ENCODE measurements around the gene RAI1.
A peak's percentile ranks its signal among the peaks of the same experiment; 100 is the strongest.

The RAI1 gene

DNA sequence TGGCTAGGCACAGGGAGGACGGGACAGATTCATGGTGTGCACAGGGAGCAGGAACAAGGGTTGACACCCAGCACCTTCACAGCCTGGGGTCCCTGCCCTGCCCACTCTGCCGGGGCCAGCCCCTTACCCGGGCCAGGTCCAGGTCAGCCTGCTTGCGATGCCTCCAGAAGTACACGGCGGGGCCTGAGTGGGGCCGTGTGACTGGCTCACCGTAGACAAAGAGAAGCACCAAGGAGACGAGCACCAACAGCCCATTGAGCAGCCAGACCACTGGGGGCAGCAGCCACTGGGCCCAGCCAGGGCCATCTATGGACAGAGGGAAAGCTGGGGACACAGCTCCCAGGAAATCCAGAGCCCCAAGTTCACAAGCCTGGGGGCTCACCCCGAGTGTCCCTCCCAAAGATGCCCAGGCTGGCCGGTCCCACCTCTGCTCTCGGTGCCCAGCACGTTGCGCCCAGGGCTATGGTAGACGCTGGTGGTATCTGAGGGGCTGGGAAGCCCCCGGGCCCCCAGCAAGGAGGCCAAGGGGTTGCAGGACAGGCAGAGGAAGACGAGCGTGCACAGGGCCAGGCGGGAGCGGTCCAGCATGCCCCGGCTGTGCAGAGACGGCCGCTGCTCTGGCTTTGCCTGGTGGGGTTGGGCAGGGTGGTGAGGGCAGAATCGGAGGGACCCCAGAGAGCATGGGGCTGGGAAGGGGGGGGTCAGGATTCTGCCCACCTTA is 135.7 kb downstream of the RAI1 start:
- TF ChIP-seq POLR2A (IDR thresholded peaks at IDR 0.05; ENCODE audit: low read length) (no peak), GATA1 (IDR thresholded peaks at IDR 0.05; ENCODE audit: low read depth, low read length) (no peak)
- no peak for DNase-seq

DNA sequence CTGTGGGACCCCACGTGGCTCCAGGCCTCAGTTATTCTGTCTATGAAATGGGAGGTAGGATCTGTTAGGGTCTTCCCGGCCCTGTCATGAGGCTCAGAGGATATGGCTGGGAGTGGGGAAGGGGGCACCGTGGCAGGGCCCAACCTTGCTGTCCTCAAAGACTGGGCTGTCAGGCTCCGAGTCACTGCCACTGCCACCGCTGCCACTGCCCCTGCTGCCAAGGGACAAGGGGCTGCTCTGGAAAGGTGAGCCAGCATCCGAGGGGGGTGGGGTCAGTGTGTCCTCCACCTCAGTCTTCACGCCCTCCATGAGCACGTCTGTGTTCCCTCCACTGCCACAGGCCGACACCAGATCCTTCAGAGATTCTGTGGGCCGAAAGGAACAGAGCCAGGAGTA is 136.3 kb downstream of the RAI1 start:
- DNase-seq, result no peak
- no peak for TF ChIP-seq POLR2A (IDR thresholded peaks at IDR 0.05; ENCODE audit: low read length)
- no peak for TF ChIP-seq GATA1 (IDR thresholded peaks at IDR 0.05; ENCODE audit: low read depth, low read length)

DNA sequence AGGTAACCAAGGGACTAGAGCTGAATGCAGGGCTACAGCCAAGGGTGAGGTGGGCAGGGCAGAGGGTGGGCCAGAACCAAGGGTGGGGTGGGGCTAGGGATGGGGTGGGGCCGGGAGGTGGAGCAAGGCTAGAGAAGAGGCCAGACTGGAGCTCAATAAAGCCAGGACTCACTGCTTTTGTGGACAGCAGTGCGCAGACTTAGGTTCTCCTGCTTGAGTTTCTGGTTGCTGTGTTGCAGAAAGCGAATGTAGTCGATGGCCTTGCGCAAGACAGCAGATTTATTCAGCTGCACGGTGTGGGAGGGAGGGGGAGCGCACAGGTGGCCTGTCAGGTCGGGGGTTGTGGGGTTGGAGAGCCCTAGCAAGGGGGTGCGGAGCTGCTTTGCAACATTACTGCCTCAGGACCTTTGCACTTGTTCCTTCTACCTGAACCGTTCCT is 136.8 kb downstream of the RAI1 start:
- TF ChIP-seq POLR2A (IDR thresholded peaks at IDR 0.05; ENCODE audit: low read length) (no peak), GATA1 (IDR thresholded peaks at IDR 0.05; ENCODE audit: low read depth, low read length) (no peak)
- DNase-seq, result peak; percentile 44 to 49

DNA sequence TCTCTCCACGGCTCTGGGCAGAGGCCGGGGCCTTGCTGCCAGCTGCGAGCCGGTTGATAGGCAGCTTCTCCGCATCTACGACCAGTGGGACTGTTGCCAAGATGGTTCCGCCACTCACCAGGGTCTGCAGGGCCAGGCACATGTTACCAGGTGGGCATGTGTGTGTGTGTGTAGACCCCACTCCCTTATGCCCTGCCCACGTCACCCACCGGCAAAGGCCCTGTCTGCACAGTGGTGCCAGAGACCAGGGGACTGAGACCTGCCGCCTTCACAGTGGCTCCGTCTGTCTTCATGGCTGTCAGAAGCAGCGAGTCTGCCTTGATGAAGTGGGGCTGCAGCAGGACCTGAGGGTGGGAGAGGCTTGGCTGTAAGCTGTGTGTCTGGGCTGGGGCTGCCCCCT is 137.9 kb downstream of the RAI1 start:
- TF ChIP-seq GATA1 (IDR thresholded peaks at IDR 0.05; ENCODE audit: low read depth, low read length) (no peak), POLR2A (IDR thresholded peaks at IDR 0.05; ENCODE audit: low read length) (no peak)
- no peak for DNase-seq

DNA sequence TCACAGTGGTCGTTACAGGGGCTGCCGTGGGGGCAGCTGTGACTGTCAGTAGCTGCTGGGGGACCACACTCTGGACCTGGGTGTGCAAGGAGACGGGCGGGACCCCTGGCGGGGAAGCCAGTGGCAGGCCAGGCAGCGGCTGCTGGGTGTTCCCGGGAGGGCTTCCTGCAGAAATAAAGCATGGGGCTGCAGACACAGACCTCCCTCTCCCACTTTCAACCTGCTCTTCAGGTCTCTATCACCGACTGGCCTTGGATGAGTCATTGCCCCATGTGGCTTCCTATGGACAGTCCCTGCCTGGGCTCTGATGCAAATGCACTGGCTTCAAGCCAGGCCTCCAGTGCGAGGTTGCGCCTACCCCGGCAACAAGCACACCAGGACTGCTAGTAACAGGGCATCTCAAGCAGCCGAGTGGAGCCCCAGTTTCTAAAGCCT is 138.3 kb downstream of the RAI1 start:
- DNase-seq, result peak; percentile 89 to 95
- TF ChIP-seq GATA1 (IDR thresholded peaks at IDR 0.05; ENCODE audit: low read depth, low read length) (no peak), POLR2A (IDR thresholded peaks at IDR 0.05; ENCODE audit: low read length) (no peak)

DNA sequence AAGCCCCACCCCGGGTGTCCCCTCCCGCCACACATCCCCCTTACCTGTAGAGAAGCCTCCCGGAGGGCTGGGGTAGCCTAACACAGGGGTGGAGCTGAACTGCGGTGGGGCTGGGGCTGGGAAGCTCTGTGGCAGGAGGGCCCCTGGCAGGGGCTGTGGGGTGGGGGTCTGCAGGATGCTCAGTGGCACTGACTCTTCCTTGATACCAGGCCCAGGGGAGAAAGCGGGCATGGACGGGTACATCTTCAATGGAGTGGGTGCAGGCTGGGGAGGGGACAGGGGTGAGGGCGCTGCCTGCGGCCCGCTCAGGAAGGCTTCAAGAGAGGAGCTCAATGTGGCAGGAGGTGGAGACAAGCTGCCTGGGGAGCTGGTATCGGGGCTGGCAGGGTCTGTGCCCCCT is 138.8 kb downstream of the RAI1 start:
- TF ChIP-seq GATA1 (IDR thresholded peaks at IDR 0.05; ENCODE audit: low read depth, low read length), result no peak
- TF ChIP-seq POLR2A (IDR thresholded peaks at IDR 0.05; ENCODE audit: low read length), result no peak
- no peak for DNase-seq

DNA sequence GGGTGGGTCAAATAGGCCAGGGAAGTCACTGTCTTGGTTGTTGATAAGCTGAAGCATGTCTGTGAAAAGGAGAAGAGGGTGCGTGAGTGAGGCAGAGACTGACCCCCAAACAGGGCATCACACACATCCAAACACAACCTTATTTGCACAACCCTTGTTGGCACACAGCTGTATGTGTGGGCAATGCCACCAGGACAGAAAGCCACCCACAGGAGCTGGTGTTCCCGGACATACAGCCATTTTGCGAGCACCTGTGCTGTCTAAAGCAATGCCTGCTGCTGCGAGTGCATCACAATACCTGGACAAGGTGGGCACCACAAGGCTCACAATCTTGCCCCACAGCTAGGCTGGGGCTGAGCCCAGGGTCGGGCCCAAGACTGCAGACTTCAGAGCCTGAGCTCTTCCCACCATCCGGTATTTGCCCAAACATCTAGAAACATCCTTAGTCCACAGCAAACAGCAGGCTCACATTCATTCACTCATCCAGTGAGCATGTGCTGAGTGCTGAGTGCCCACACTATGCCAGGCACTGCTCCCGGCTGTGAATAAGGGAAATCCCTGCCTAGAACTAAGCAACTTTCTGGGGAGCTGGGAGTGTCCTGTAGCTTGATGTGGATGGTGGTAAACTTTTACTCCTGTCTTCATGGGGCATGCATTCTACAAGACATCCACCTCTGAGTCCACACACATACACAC is 139.4 kb downstream of the RAI1 start:
- peak; percentile 32 for TF ChIP-seq POLR2A (IDR thresholded peaks at IDR 0.05; ENCODE audit: low read length)
- TF ChIP-seq GATA1 (IDR thresholded peaks at IDR 0.05; ENCODE audit: low read depth, low read length), result no peak
- DNase-seq, result no peak

DNA sequence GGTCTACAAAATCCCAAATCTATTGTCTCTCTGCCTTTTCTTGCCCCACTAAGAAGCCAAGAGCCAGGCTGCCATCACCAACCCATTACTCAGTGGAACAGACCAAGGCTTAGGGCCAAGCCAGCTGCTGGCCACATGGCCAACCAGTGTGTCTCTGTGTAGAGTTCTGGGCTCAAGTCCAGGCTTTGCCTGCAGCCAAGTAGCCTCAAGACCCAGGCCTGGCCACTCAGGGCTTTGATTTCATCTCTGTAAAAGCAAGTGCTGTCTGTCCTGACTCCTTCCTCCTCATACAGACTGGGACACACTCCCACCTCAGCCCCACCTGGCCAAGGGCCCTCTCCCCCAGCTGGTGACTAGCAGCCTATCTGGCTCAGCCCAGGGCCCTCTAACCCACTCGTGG is 140.9 kb downstream of the RAI1 start:
- TF ChIP-seq GATA1 (IDR thresholded peaks at IDR 0.05; ENCODE audit: low read depth, low read length), result no peak
- TF ChIP-seq POLR2A (IDR thresholded peaks at IDR 0.05; ENCODE audit: low read length), result peak; percentile 36

DNA sequence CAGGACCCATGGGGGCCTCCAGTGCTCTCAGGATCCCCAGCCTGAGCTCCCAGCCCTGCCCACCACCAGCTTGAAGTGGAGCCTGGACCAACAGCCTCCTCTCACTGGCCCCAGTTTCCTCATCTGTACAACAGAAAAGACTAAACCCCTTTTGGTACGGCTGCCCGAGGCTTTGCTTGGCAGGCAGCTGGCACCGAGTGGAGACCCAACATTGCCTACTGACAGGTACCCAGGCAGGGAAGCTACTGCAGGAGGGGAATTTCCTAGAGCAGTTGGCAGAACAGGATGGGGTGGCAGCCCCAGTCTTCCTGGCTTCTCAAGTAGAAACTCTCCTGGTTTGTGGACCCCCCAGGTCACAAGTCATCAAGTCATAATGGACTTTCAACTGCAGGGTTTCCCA is 141.4 kb downstream of the RAI1 start:
- TF ChIP-seq POLR2A (IDR thresholded peaks at IDR 0.05; ENCODE audit: low read length), result no peak
- no peak for TF ChIP-seq GATA1 (IDR thresholded peaks at IDR 0.05; ENCODE audit: low read depth, low read length)
- DNase-seq, result peak in 1 of 2 experiments; percentile 50

More for the DNA sequence above, 140.9 kb downstream of the RAI1 start:
- DNase-seq, result peak; percentile 50 to 52

DNA sequence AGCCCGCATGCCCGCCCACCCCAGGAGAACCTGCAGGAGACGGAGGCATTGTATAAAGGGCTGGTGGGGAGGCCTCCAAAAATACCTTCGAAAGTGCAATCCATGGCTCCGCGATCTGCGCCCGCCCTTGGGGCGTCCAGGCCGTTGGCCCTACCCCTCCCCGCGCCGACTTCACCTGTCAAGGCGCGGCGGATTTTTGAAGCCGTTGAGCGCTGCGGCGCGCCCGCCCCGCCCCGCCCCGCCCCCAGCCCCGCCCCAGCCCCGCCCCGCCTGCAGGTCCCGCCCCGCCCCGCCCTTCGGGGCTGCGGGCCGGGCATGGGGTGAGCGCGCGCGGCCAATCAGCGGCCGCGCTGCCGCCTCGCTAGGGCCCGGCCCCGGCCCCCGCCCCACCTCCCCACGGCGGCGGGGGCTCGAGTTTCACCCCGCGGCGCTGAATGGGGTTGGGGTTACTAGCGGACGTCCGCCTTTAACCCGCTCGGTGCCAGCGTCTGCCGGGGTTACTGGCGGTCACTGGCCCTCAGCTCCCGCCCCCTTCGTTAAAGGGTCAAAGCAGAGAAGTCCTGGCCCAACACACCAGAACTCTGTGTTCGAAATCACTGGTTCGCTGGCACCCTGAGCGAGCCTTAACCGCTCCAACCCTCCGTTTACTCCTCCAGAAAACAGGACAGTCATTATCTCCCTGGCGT is 142.3 kb downstream of the RAI1 start:
- TF ChIP-seq POLR2A (IDR thresholded peaks at IDR 0.05; ENCODE audit: low read length) (peak; percentile 75), GATA1 (IDR thresholded peaks at IDR 0.05; ENCODE audit: low read depth, low read length) (peak; percentile 41)
- DNase-seq, result peak; percentile 94 to 95

DNA sequence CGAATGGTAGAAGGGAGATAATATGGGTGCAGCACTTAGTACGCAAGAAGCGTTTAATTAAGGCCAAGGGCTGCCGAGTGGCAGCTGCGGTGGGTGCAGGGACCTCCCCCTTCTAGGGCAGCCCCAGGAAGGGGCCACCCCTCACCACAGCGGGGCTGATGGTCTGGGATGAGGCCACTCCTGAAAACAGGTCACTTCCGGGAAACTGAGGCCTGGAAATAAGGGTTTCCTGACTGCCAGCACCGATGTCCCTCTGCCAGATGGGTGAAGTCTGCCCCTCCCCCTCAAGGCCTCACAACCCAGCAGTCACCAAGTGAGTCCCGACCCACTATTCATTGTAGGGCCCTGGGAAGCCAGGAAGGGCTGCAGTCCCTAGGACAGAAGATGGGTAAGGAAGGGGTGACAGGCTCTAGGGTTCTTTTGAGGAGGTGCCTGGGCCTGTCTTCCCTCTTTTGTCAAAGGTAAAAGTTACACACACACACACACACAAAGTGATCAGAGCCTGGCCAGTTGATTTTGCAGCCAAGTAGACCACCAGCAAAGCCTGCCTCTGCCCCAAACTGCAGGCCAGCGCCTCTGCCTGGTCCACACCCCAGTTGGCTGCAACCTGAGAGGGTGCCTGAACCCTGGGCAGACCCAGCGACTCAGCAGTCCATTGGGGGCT is 143.0 kb downstream of the RAI1 start:
- TF ChIP-seq POLR2A (IDR thresholded peaks at IDR 0.05; ENCODE audit: low read length) (peak; percentile 63), GATA1 (IDR thresholded peaks at IDR 0.05; ENCODE audit: low read depth, low read length) (no peak)
- DNase-seq, result no peak

DNA sequence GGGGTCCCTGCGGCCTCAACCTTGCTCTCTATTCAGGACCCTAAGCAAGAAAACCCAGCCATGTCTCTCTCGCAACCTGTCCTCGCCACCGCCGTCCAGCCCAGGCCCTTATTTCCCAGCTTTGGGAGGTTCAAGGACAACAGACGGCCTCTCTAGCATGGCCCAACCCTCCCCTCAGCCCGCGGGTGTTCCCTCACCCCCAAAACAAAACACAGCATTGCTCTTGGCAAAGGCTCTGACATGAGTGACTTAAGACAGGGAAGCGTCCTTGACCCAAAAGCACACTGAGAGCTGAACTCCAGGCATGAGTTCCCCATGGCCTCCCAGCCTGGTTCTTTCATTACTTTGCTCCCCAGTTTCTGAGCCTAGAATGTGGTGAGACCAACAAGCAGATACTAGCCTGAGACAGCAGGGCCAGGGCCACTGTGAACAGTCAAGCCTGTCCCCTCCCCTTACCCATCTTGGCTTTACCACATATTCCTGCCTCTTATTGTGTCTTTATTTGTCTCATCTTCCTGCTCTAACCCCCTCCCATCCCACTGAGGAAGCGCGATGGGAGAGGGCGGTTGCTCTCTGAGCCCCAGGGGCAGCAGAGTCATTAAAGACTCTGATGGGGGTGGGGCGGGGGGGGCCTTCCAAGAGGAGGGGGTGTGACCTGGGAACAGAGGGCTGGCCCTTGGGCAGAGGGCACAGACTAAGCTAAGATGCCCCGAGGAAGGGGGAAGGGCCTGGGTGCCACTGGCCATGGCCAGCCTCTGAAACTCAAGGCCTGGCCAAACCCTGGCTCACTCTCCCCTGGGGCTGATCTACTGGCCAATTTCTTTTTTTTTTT is 143.7 kb downstream of the RAI1 start:
- DNase-seq, result peak; percentile 51 to 65

DNA sequence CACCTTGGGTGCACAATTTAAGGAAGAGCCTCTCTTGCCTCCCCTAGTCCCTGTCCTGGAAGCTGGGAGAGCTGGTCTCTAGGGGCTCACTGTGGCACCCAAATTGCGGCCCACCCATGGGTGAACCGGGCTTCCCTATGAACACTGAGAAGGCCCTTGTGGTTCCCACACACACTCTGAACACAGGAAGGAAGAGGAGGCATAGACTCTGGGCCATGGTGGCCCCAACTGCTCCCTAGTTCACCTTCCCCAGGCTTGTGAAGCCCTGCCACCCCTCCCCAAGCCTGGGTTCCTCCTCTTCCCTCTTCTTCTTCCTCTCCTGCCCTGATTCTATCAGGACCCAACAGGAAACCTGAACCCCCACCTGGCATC is 145.1 kb downstream of the RAI1 start:
- no peak for DNase-seq
- no peak for TF ChIP-seq GATA1 (IDR thresholded peaks at IDR 0.05; ENCODE audit: low read depth, low read length)
- no peak for TF ChIP-seq POLR2A (IDR thresholded peaks at IDR 0.05; ENCODE audit: low read length)

More for the DNA sequence above, 143.7 kb downstream of the RAI1 start:
- no peak for TF ChIP-seq POLR2A (IDR thresholded peaks at IDR 0.05; ENCODE audit: low read length)
- no peak for TF ChIP-seq GATA1 (IDR thresholded peaks at IDR 0.05; ENCODE audit: low read depth, low read length)

All from erythroblast (primary cell).